Muscle layer of colon (tissue), 2 donors: ENCODE measurements around the gene ZNF496.
"Not testable (repeated sequence)": the region's sequence is repeated elsewhere in the genome, so short reads cannot be mapped to it uniquely, and the experiment has no call there.

ENCODE experiments used
- H3K27ac ChIP-seq: one replicate; pipeline ENCODE4 v1.7.0; 2013; ENCODE audit warnings: low read depth, mild to moderate bottlenecking, low read length, moderate library complexity
- H3K27me3 ChIP-seq, 2 donors: one replicate each; pipeline ENCODE4 v1.7.0; 2013; ENCODE audit warnings: low read length in 2 of 2, mild to moderate bottlenecking in 2 of 2; ENCODE audit not compliant: insufficient read depth in 2 of 2, control insufficient read depth in 1 of 2
- H3K36me3 ChIP-seq: one replicate; pipeline ENCODE4 v1.7.0; 2013; ENCODE audit warnings: mild to moderate bottlenecking, low read length; ENCODE audit not compliant: insufficient read depth
- H3K4me1 ChIP-seq: one replicate; pipeline ENCODE4 v1.7.0; 2013; ENCODE audit warnings: mild to moderate bottlenecking, low read length; ENCODE audit not compliant: insufficient read depth
- H3K4me3 ChIP-seq, 2 donors: one replicate each; pipeline ENCODE4 v1.7.0; 2013; ENCODE audit warnings: low read length in 2 of 2, low read depth in 1 of 2, mild to moderate bottlenecking in 1 of 2, moderate library complexity in 1 of 2
- H3K9ac ChIP-seq: one replicate; pipeline ENCODE4 v1.7.0; 2013; ENCODE audit warnings: low read length
- H3K9me3 ChIP-seq: one replicate; pipeline ENCODE4 v1.7.0; 2013; ENCODE audit warnings: mild to moderate bottlenecking, low read length
- donor health status: abdominal sarcoma.
- donor health status: Adenocarcinoma of cecum.

The ZNF496 gene

GRCh38 chr1:247255772-247256171 lies 75.9 kb downstream of the ZNF496 start, which contains the start of gene VN1R5:
Gene VN1R5 (plus strand): TSS chr1:247256072.
- H3K9ac ChIP-seq, H3K9me3 ChIP-seq, H3K27me3 ChIP-seq, H3K4me3 ChIP-seq, H3K27ac ChIP-seq, H3K36me3 ChIP-seq, H3K4me1 ChIP-seq: not testable (repeated sequence)

GRCh38 chr1:247247568-247247967 lies 84.1 kb downstream of the ZNF496 start:
- Histone ChIP-seq H3K9me3 (no peaks in the 10 kb centered on the region), H3K4me3 (no peak overlapping the region), H3K36me3 (no peaks in the 10 kb centered on the region), H3K27me3 (no peaks in the 10 kb centered on the region), H3K27ac (no peak overlapping the region), H3K4me1 (no peaks in the 10 kb centered on the region), H3K9ac (no peak overlapping the region)
